Ovary (tissue), 9 donors: ENCODE measurements around the gene MICALL2. TPM values are rescaled to one million over a fixed set of nuclear protein-coding genes. Genes with fewer than 3 reads are reported as not detected.

Experiments used
- DNase-seq, 5 donors: peaks; one replicate each; pipeline ENCODE4 v3.0.0-alpha.2; 2019 to 2020
- H3K27ac ChIP-seq, 2 donors: fragments of 200-600 bp; one replicate each; pipeline versions ENCODE4 v1.5.1 to v1.8.0; 2019 to 2022
- H3K27me3 ChIP-seq: fragments of 200-600 bp; one replicate; pipeline ENCODE4 v1.8.0; 2022
- H3K36me3 ChIP-seq: fragments of 200-600 bp; sonication (generic); one replicate; pipeline ENCODE4 v1.5.1; 2019
- H3K4me1 ChIP-seq: one replicate; pipeline ENCODE4 v1.8.1; 2013; ENCODE audit warnings: mild to moderate bottlenecking, moderate library complexity; ENCODE audit not compliant: insufficient read depth
- H3K4me3 ChIP-seq: fragments of 200-600 bp; sonication (generic); one replicate; pipeline ENCODE4 v1.5.1; 2017
- H3K9me3 ChIP-seq, 2 donors: fragments of 200-600 bp in 1 of 2; sonication (generic) in 1 of 2; one replicate each; pipeline versions ENCODE4 v1.5.1 to v1.8.1; 2013 to 2019; ENCODE audit warnings: mild to moderate bottlenecking in 1 of 2, moderate library complexity in 1 of 2
- EP300 ChIP-seq: sonication (generic); formaldehyde crosslinking; IDR thresholded peaks from one replicate; pipeline ENCODE4 v1.6.1; 2017; ENCODE audit warnings: antibody characterized with exemption
- POLR2A ChIP-seq: fragments of 450-650 bp; IDR thresholded peaks from one replicate; pipeline ENCODE4 v1.6.1; 2017; ENCODE audit warnings: antibody characterized with exemption, mild to moderate bottlenecking, moderate library complexity
- WGBS, 3 donors: extraction: QIAGEN DNeasy Blood & Tissue Kit in 1 of 3; methylation state at CpG; one replicate each; pipeline versions ENCODE4 v1.1.5 to v1.1.7; 2013 to 2017; 5-methylcytosine and 5-hydroxymethylcytosine counted together
- intact Hi-C, 4 donors: fragments of 100-400 bp; cut with DNase I; formaldehyde crosslinking; loops; one replicate each; pipeline versions ENCODE4 v1.11.0 to v1.15.1; 2022 to 2023
- polyA plus RNA-seq, 2 donors: library from polyadenylated mRNA; stranded (reverse); fragments of 200-250 nt in 1 of 2; fragments of 350-450 nt in 1 of 2; fragmentation: Illumina TruSeq in 1 of 2; extraction: RNeasy Lipid Tissue Mini Kit (QIAGEN cat#74804) in 1 of 2; gene quantifications; one replicate each; pipeline ENCODE4 v1.2.3, GENCODE V29; 2013 to 2014
- total RNA-seq, 7 donors: library from RNA; depleted of rRNA in 2 of 7; stranded (reverse); fragments of >200 nt in 2 of 7; fragmentation: NEBNext Ultra II Directional in 3 of 7; extraction: Animal tissue kit (Norgen Biotek cat#: 25700) in 3 of 7; gene quantifications; one replicate each; pipeline versions ENCODE4 v1.1.0 to v1.2.4, GENCODE V29; 2016 to 2023
- TF ChIP-seq, protein P1 (sequence below), 3 donors: fragments of 450-650 bp in 2 of 3; fragments of 200-600 bp in 1 of 3; IDR thresholded peaks; one replicate each; pipeline versions ENCODE4 v1.5.1 to v1.8.0; 2016 to 2022; ENCODE audit warnings: antibody characterized with exemption in 3 of 3, mild to moderate bottlenecking in 1 of 3
- donor health status: DM: no; HTN: no; CAD: no; lungs with moderate emphysema.
- donor health status: DM: no; HTN: no; CAD: no.
- donor health status: Bipolar disorder and iron deficiency.
- donor health status: DM: yes; HTN: yes; CAD: no.
- donor health status: DM: no; HTN: no; CAD: no.
- donor health status: DM: yes; HTN: yes; CAD: no.

Gene MICALL2
- total and polyA plus RNA-seq, 9 donors: 0.95 to 13.4 (median 6.5) TPM

DNA sequence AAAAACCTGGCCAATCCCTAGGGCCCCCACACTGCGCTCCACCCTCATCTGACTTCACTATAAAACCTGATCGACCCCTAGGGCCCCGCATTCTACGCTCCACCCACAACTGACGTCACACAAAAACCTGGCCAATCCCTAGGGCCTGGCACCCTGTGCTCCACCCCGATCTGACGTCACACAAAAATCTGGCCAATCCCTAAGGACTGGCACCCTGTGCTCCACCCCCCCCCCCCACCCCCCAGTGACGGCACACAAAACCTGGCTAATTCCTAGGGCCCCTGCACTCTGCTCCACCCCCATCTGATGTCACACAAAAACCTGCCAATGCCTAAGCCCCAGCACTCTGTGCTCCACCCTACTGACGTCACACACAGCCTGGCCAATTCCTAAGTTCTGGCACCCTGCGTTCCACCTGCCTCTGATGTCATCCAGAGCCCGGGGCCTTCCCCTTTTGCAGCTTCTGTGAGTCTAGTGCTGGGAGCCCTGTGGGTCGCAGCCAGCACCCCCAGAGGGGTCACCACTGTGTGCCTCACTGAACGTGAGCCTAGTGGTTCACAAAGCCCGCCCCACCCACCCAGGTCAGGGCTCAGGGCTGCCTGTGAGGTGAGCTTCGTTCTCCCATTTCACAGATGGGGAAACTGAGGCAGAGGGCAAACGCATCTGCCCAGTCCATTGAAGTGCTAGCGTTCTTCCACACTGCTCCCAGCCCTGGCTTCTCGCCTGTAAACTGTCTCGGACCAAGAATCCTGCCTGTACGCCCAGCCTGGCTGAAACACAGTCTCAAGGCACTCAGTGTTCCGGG is 40.6 kb downstream of the MICALL2 start:
- H3K4me3 ChIP-seq: no peak overlapping the region
- H3K4me1 ChIP-seq: no peaks in the 10 kb centered on the region
- H3K27ac ChIP-seq: no peak overlapping the region
- no peak for DNase-seq
- no peaks in the 10 kb centered on the region for H3K9me3 ChIP-seq
- TF ChIP-seq, protein P1, sequence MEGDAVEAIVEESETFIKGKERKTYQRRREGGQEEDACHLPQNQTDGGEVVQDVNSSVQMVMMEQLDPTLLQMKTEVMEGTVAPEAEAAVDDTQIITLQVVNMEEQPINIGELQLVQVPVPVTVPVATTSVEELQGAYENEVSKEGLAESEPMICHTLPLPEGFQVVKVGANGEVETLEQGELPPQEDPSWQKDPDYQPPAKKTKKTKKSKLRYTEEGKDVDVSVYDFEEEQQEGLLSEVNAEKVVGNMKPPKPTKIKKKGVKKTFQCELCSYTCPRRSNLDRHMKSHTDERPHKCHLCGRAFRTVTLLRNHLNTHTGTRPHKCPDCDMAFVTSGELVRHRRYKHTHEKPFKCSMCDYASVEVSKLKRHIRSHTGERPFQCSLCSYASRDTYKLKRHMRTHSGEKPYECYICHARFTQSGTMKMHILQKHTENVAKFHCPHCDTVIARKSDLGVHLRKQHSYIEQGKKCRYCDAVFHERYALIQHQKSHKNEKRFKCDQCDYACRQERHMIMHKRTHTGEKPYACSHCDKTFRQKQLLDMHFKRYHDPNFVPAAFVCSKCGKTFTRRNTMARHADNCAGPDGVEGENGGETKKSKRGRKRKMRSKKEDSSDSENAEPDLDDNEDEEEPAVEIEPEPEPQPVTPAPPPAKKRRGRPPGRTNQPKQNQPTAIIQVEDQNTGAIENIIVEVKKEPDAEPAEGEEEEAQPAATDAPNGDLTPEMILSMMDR (IDR thresholded peaks at IDR 0.05): no peak
- TF ChIP-seq POLR2A (no peak), EP300 (no peak)
- 47 to 55% (median 51%) methylated on average over 21 of the region's 21 CpGs for WGBS, 3 donors
- intact Hi-C loops: no loop called here
- H3K27me3 ChIP-seq: no peaks in the 10 kb centered on the region
- H3K36me3 ChIP-seq: no peaks in the 10 kb centered on the region

DNA sequence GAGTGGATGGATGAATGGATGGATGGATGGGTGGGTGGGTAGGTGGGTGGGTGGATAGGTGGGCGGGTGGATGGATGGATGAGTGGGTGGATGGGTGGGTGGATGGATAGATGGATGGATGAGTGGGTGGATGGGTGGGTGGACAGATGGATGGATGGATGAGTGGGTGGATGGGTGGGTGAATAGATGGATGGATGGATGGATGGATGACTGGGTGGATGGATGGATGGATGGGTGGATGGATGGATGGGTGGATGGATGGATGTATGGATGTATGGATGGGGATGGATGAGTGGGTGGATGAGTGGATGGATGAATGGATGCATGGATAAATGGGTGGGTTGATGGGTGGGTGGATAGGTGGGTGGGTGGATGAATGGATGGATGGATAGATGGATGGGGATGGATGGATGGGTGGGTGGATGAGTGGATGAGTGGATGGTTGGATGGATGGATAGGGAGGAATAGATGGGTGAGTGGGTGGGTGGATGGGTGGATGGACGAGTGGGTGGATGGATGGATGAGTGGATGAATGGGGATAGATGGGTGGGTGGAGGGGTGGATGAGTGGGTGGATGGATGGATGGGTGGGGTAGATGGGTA is 43.8 kb downstream of the MICALL2 start:
- DNase-seq: no peak
- H3K4me1 ChIP-seq: peaks cover 4% of the 10 kb centered on the region
- H3K27ac ChIP-seq: no peak overlapping the region
- no peaks in the 10 kb centered on the region for H3K27me3 ChIP-seq
- H3K9me3 ChIP-seq: no peaks in the 10 kb centered on the region
- no peak overlapping the region for H3K4me3 ChIP-seq
- TF ChIP-seq EP300 (no peak), POLR2A (no peak)
- TF ChIP-seq, protein P1 (IDR thresholded peaks at IDR 0.05): no peak
- H3K36me3 ChIP-seq: no peaks in the 10 kb centered on the region
- 78 to 83% (median 79%) methylated on average over 2 of the region's 2 CpGs for WGBS, 3 donors
- intact Hi-C loops: no loop called here

DNA sequence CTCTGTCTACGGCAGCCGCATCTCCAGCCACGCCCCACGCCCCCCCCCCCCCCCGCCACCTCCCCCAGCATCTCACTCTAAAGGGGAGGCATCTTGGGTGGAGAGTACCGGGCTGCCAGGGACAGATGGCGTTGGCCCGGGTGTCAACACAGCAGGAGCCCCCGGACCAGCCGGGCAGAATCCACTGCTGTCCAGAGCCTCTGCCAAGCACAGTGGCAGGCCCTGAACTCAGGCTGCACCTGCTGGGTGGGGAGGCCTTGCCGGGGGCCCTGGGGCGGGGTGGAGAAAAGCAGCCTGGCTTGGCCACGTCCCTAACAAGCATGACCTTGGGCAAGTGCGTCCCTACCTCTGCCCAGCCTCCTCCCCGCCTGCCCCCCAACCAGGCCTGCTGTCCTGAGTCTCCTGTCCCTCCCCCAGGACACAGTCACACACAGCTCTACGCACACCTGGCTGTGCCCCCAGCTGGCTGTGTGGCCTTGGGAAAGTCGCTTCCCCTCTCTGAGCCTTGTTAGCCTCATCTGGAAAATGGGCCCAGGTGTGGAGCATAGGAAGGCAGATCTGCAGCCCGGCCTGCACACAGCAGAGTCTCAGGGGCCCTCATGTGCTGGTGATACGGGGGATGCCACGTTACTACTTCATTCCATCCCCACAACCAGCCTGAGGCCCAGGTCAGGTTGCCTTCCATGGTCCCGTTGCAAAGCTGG is 45.2 kb downstream of the MICALL2 start:
- Histone ChIP-seq H3K27ac (no peak overlapping the region), H3K4me3 (no peak overlapping the region), H3K4me1 (peaks cover 4% of the 10 kb centered on the region), H3K27me3 (no peaks in the 10 kb centered on the region), H3K36me3 (no peaks in the 10 kb centered on the region), H3K9me3 (no peaks in the 10 kb centered on the region)
- intact Hi-C loops: no loop called here
- TF ChIP-seq, protein P1 (IDR thresholded peaks at IDR 0.05): no peak
- no peak for TF ChIP-seq EP300
- TF ChIP-seq POLR2A: no peak
- DNase-seq: no peak
- WGBS, 3 donors: 44 to 62% (median 54%) methylated on average over 12 to 21 of the region's 21 CpGs

DNA sequence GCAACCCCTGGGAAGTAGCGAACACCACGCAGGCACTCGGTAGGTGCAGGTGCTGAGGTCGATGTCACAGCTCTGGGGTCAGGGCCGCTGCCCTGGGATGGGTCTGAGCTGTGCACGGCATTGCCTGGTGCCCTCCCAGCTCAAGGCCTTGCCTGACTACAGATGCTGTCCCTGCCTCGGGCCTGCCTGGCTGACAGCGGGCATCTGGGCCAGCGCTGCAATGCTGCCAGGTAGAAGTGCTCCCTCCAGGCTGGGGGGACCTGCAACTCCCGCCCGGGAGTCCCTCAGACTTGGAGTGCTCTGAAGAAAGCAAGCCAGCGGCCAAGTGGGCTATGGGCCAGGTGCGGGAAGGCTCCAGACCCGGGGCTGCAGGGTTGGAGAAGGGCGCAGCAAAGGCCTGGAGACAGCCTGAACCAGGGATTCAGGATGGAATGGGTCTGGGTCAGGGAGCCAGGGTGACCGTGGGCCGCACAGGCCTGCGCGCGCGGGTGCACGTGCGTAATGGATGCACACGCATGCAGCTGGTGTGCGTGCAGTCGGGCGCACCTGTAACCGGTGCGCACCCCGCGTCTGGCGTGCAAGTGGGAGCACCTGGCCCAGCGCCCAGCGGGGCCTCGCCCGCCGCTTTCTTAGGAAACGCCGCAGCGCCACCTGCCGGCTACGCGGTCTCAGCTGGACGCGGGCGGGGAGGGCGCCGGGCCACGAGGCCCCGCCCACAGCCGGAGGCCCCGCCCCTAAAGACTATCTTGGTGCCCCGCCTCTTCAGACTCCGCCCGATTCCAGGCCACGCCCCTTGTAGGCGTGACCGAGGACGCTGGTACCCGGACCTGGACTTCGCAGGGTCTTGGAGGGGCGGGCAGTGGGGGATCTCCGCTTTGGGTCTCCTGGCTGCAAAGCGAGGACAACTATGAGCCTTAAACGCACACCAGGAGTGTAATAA is 46.7 kb downstream of the MICALL2 start:
- WGBS, 3 donors: 8 to 13% (median 8%) methylated on average over 58 to 65 of the region's 65 CpGs

More for the DNA sequence above, 46.7 kb downstream of the MICALL2 start:
- Histone ChIP-seq H3K9me3 (no peaks in the 10 kb centered on the region), H3K4me1 (peaks cover 4% of the 10 kb centered on the region), H3K27ac (no peak overlapping the region), H3K36me3 (no peaks in the 10 kb centered on the region), H3K4me3 (no peak overlapping the region), H3K27me3 (no peaks in the 10 kb centered on the region)
- no peak for TF ChIP-seq POLR2A
- TF ChIP-seq, protein P1 (IDR thresholded peaks at IDR 0.05): peak in 1 of 3 donors; percentile 40
- peak; percentile 50 to 83 (median 72) for DNase-seq
- intact Hi-C loops: no loop called here
